Parathyroid adenoma (tissue), 2 donors: ENCODE results near the gene ANKRD31.

Experiments used
- H2AFZ ChIP-seq: fragments of 300-600 bp; sonication (generic); one replicate; pipeline ENCODE4 v1.7.0; 2017; ENCODE audit warnings: antibody characterized with exemption, mild to moderate bottlenecking
- H3K27ac ChIP-seq: fragments of 300-600 bp; sonication (generic); one replicate; pipeline ENCODE4 v1.7.0; 2017
- H3K27me3 ChIP-seq: fragments of 300-600 bp; sonication (generic); one replicate; pipeline ENCODE4 v1.7.0; 2017; ENCODE audit warnings: low read length; ENCODE audit not compliant: control insufficient read depth, insufficient read depth
- H3K36me3 ChIP-seq: fragments of 300-600 bp; sonication (generic); one replicate; pipeline ENCODE4 v1.7.0; 2017; ENCODE audit warnings: low read length; ENCODE audit not compliant: control insufficient read depth, insufficient read depth
- H3K4me1 ChIP-seq: fragments of 300-600 bp; sonication (generic); one replicate; pipeline ENCODE4 v1.7.0; 2017; ENCODE audit warnings: control low read depth
- H3K4me2 ChIP-seq: fragments of 300-600 bp; sonication (generic); one replicate; pipeline ENCODE4 v1.7.0; 2017; ENCODE audit warnings: low read length
- H3K4me3 ChIP-seq: fragments of 300-600 bp; sonication (generic); one replicate; pipeline ENCODE4 v1.7.0; 2017; ENCODE audit warnings: low read depth, low read length
- H3K79me2 ChIP-seq: fragments of 300-600 bp; sonication (generic); one replicate; pipeline ENCODE4 v1.7.0; 2017; ENCODE audit warnings: control low read depth
- H3K9ac ChIP-seq: fragments of 300-600 bp; sonication (generic); one replicate; pipeline ENCODE4 v1.7.0; 2017; ENCODE audit warnings: mild to moderate bottlenecking
- H3K9me3 ChIP-seq: fragments of 300-600 bp; sonication (generic); one replicate; pipeline ENCODE4 v1.7.0; 2017; ENCODE audit warnings: low read length; ENCODE audit not compliant: control insufficient read depth
- TF ChIP-seq, protein P1 (sequence below): fragments of 300-600 bp; sonication (generic); IDR thresholded peaks from one replicate; pipeline ENCODE4 v1.7.0; 2017; ENCODE audit warnings: antibody characterized with exemption, mild to moderate bottlenecking
- donor health status: primary hyperparathyroidism.

ANKRD31 gene, protein sequence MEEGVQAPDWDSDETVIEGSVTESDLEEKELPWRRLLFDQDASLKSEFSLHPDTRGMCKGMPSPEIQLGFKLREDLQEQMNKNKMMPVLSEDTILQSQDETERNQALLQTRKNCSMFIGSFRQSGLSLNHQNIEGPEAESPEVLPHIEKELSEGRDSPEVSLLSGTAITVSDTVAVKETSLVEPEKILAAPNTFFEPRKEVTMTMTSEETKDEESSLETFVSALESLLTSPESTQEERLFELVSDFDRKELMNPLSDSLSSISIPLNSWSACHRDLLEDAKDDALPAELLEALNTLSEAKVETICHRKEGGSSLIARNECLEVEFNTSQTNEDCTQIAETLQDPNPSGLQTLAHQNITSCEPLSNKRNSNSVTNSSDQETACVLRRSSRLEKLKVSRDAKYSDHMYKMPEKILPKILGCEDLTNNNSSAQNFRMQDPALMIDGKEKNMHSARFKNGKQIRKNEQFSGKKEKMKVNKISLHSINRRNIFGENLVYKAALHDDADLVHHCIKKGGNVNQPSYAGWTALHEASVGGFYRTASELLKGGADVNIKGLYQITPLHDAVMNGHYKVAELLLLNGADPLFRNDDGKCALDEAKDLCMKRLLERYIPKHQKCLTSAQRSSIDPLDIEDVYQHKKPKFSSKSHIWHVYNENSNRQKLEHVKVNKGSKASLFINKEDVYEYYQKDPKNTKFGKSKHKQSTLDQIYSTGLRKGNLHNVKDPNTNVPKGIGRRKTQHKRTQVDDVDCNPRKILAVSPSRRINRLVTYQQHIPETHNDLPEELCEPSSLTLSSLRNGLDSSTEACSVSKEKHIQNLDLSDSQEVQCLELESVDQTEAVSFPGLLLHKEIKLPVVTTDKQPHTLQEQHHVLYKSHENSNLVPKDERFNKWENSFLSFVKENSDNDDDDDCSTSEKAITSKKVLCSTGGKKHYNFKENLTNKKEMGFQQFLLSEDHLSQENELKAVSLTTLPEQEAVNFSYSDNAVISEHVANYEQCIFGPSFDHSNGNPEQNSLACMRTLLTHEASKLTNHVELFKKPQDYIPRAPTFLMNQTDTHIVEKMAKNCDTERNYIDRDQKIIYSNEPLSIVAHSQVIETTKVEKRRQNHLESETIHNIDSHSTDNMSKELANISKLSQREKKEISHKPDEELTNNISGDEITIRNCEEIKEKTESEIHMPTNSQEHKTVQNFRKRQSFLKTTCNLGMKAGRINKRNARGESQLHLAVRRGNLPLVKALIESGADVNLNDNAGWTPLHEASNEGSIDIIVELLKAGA (N-terminal part only)

DNA sequence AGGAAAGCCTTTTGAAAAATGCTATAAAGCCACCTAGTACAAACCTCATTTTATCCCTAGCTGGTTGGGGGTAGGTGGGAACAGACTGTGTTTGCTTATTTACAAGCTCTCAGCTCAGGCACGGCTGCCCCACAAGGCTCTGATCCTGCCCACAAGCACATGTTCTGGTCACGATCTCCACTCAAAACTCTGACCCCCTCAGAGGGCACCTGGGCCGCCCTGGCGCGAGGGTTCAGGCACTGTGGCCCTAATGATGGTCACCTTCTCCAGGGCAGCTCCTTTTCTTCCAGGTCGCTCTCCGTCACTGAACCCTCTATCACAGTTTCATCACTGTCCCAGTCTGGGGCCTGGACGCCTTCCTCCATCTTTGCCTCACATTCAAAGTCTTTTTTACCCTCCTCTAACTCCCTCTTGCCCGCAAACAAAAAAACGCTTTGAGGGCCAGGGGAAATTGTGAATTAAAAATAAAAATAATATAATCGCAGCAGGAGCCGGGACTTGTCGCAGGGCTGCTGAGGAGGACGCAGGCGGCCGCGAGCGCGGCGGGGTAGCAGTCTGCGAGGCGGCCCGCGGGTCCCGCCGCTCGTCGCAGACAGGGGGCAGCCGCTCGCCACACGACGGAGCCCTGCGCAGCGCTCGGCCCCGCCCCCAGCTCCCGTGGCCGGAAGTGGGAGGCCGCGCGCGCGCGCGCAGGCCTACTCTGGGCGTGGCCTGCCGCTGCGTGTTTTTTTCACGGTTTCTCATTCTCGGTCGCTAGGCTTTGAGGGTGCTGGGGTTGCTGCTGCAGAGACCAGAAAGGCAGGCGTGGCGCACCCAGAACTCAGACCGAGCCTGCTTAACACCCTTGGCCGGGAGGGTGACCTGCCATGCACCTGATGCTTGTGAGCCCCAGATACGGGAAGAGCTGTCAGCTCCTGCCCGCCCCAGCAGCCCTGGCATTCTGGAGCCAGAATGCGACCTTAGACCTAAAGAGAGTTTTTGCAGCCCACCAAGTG is at the start of gene ANKRD31:
ANKRD31 (minus strand) TSS at position 557 of the 995 bp plus-strand sequence; CDS start at position 365, 192 bp downstream.
- no peaks in the 10 kb centered on the region for H3K79me2 ChIP-seq
- H3K9me3 ChIP-seq = no peaks in the 10 kb centered on the region
- H3K36me3 ChIP-seq = no peaks in the 10 kb centered on the region
- peak within 1 kb of the TSS; percentile 79 for H3K4me2 ChIP-seq
- no peaks in the 10 kb centered on the region for H3K27me3 ChIP-seq
- no peak within 1 kb of the TSS for H3K9ac ChIP-seq
- H3K27ac ChIP-seq = peak within 1 kb of the TSS; percentile 80
- peak within 1 kb of the TSS; percentile 58 for H3K4me3 ChIP-seq
- no peaks in the 10 kb centered on the region for H3K4me1 ChIP-seq
- TF ChIP-seq, protein P1, sequence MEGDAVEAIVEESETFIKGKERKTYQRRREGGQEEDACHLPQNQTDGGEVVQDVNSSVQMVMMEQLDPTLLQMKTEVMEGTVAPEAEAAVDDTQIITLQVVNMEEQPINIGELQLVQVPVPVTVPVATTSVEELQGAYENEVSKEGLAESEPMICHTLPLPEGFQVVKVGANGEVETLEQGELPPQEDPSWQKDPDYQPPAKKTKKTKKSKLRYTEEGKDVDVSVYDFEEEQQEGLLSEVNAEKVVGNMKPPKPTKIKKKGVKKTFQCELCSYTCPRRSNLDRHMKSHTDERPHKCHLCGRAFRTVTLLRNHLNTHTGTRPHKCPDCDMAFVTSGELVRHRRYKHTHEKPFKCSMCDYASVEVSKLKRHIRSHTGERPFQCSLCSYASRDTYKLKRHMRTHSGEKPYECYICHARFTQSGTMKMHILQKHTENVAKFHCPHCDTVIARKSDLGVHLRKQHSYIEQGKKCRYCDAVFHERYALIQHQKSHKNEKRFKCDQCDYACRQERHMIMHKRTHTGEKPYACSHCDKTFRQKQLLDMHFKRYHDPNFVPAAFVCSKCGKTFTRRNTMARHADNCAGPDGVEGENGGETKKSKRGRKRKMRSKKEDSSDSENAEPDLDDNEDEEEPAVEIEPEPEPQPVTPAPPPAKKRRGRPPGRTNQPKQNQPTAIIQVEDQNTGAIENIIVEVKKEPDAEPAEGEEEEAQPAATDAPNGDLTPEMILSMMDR = peak; percentile 85
- H2AFZ ChIP-seq = peak within 1 kb of the TSS; percentile 96

DNA sequence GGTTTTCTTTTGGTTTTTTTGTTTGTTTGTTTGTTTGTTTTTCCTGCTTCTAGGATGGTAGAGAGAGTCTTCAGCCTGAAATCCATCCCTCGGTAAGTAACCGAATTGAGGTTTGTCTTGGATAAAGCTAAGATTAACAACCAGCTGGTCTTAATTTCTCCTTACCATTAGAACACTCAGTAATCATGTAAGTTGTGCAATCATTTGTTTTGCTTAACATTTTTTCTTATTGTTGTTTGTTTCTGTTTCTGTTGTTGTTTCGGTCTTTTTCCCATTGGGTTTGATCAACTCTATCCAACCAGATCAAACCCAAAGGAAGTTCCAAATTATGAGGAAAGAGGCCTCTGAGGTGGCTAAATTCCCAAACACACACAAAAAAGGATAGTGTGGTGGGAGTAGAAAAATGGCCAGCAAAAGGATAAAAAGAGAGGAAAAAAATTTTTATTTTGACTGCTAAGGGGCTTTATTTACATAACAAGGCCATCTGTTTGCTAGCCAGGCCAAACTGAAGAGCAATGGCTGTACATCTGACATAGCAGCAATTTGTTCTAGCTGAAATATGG is 49.6 kb upstream of the ANKRD31 start:
- Histone ChIP-seq H3K9me3 (no peaks in the 10 kb centered on the region), H3K79me2 (no peaks in the 10 kb centered on the region), H2AFZ (no peak overlapping the region), H3K4me3 (no peak overlapping the region), H3K27ac (no peak overlapping the region), H3K4me2 (no peak overlapping the region), H3K27me3 (no peaks in the 10 kb centered on the region), H3K36me3 (no peaks in the 10 kb centered on the region), H3K9ac (no peak overlapping the region), H3K4me1 (no peaks in the 10 kb centered on the region)
- TF ChIP-seq, protein P1 = no peak

DNA sequence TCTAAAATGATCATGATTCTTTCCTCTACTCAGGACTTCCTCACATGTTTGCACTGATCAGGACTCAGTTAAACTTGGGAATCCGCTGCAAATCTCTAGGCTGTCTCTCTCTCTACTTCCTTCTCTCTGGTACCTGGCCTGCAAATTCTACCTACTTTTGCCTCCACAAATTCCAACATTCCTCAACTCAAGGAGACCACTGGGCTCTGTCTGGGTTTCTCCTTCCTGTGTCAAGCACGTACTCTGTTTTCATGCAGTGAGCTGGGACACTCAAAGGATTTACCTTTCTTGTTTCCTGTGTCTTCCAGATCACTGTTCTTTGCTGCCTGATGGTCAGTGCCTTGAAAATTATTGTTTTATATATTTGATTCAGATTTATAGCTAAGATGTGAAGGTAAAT is 45.9 kb upstream of the ANKRD31 start:
- no peaks in the 10 kb centered on the region for H3K79me2 ChIP-seq
- H3K9ac ChIP-seq = no peak overlapping the region
- H2AFZ ChIP-seq = no peak overlapping the region
- TF ChIP-seq, protein P1 = no peak
- H3K9me3 ChIP-seq = no peaks in the 10 kb centered on the region
- no peak overlapping the region for H3K27ac ChIP-seq
- no peak overlapping the region for H3K4me3 ChIP-seq
- no peaks in the 10 kb centered on the region for H3K36me3 ChIP-seq
- no peak overlapping the region for H3K4me2 ChIP-seq
- H3K4me1 ChIP-seq = no peaks in the 10 kb centered on the region
- no peaks in the 10 kb centered on the region for H3K27me3 ChIP-seq
